ENCODE data around the gene PTH2.

Gene PTH2

GRCh38 chr19:49430678-49431329 lies 7.6 kb upstream of the PTH2 start:
- no peak for DNase-seq (ENCODE audit: low spot score)

- DNase-seq (ENCODE audit: low spot score): no peak
Measured at GRCh38 chr19:49430172-49430677, 7.0 kb upstream of the PTH2 start.

DNA sequence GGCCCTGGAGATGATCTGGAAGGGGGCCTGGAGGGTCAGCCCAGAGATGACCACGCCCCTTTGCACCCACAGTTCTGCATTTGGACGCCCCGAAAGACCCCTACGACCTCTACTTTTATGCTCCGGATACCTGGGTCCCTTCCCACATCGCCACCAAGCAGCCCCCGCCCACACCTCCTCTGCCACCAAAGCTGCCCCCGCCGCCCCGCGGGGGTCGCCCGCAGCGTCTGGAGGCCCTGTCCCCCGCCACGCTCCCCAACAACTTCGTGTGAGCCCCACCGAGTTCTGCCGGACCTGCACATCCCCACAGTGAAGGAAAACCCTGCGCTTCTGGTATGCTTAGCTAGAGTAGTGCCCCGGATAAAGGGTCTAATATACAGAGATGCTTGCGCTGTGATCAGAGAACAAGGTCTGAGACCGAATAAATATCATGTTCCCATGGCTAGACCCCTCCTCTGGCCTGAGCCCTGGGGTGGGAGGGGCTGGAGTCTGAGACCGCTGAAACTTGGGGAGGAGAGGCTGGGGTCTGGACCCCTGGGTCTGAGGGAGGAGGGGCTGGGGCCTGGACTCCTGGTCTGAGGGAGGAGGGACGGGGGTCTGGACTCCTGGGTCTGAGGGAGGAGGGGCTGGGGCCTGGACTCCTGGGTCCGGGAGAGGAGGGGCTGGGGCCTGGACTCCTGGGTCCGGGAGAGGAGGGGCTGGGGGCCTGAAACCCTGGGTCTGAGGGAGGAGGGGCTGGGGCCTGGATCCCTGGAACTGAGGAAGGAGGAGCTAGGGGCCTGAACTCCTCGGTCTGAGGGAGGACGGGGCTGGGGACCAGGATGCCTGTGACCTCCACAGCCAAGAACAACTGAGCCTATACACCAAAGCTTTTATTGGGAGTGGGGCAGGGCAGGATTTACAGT lies 5.6 kb upstream of the PTH2 start:
- DNase-seq (ENCODE audit: low spot score): no peak

DNA sequence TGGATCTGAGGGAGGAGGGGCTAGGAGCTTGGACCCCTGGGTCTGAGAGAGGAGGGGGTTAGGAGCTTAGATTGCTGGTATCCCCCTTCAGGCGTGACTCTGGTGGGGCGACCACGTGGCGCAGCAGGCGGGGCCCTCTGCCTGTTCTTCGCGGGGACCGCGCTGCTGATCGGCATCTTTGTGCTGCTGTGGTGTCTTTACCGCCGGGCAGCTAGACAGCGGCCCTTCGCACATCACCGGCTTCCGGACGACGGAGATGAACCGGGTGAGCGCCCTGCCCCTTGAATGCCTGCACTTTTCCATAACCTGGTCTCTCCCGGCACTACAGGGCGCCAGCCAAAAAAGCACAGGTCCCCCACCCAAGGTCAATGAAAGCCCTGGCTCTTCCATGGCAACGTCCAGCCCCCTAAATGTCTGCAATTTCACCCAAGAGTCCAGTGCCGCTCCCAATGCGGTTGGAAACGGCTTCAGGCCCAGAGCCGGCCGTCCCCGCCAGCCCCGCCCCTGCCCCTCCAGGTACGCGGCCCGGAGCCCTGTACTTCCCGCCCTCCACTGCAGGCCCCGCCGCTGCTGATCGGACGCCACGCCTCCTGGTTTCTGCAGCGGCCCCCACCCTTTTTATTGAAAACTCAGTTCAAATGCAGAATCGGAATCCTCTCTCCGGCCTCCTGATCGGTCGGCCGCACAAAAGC lies 4.8 kb upstream of the PTH2 start:
- DNase-seq (ENCODE audit: low spot score): peak; percentile 71

DNA sequence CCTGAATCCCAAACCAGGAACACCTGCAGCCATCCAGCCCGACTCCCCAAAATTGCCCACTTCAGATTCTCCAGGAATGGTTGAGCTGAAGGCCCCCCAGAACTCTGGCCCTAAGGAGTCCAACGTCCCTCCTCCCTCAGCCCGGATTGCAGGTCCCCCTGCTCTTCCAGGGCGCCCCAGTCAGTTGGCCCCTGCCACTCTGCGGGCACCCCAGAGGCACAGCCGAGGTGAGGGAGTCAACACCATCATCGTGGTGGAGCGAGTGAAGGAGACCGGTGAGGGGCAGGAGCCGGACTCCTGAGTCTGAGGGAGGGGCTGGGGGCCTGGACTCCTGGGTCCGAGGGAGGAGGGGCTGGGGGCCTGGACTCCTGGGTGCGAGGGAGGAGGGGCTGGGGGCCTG lies 4.1 kb upstream of the PTH2 start:
- no peak for DNase-seq (ENCODE audit: low spot score)

DNA sequence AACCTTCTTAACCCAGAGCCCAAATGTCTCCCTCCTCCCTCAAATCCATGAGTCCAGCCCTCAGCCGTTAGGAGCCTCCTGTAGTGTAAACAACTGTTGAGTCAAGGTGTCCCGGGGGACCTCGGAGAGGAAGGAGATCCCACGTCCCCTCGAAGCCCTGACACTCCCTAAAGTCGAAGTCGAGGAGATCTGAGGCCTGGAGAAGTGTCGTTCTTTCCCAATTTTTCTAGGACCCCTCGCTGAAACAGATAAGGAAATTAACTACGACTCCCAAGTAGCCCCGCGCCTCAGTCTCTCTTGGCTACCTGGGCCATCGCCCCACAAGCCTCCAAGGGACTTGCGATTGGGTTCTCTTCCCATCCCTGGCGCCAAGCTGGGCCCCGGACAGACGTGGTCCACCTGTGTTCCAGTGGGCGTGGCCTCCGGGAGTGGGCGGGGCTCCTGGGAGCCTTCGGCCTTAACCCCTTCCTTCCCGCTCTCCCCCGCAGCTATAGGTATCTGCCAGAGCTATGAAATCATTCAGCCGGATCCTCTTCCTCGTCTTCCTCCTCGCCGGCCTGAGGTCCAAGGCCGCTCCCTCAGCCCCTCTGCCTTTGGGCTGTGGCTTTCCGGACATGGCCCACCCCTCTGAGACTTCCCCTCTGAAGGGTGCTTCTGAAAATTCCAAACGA lies 2.8 kb upstream of the PTH2 start:
- peak; percentile 73 for DNase-seq (ENCODE audit: low spot score)

- no peak for DNase-seq (ENCODE audit: low spot score)
Measured at GRCh38 chr19:49425178-49425577, 1.9 kb upstream of the PTH2 start, which contains the start of gene GFY. GFY (plus strand) TSS chr19:49425388; CDS start chr19:49426431, 1,043 bp downstream.

GRCh38 chr19:49423985-49424303 lies 703 bp upstream of the PTH2 start:
- DNase-seq (ENCODE audit: low spot score): no peak

GRCh38 chr19:49422407-49423070 lies 702 bp downstream of the PTH2 start:
- peak; percentile 55 for DNase-seq (ENCODE audit: low spot score)

- no peak for DNase-seq (ENCODE audit: low spot score)
Measured at GRCh38 chr19:49421878-49422202, 1.4 kb downstream of the PTH2 start.

DNA sequence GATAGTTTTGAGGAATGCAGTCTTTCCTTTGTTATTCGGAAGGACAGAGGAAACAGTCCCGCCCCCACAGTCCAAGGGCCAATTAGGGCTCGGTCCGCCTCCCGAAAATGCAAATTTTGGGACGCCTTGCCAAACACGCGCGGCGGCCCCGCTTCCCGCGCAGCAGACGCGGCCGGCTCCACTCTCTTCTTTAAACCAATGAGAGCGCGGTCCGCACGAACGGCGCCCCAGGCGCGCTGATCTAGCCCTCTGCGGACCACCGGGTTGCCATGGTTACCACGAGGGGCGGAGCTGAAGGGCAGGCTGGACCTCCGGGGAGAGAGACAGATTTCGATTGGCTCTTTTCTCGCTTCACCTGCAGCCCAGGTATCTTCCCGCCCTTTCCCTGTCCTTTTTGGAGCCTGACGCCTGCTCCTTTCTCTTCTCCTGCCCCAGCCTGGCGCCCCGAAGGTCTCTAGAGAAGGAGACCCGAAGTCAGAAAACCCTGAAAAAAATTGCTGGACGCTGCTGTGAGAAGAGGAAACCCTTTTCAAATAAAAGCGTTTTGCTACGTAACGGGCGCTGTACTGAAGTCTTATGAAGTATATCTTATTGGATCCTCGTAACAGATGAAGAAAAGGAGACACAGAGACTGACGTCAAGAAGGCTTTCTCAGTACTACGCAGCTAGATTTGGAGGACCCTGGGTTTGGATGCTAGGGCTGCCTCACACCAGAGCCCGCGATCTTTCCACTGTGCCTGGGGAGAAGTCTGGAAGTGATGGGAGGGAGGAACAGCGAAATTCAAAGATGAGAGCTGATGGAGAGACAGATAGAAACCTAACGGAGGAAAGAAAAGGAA lies 2.0 kb downstream of the PTH2 start:
- peak; percentile 94 for DNase-seq (ENCODE audit: low spot score)

GRCh38 chr19:49420227-49420626 lies 3.0 kb downstream of the PTH2 start:
- DNase-seq (ENCODE audit: low spot score): no peak

- no peak for DNase-seq (ENCODE audit: low spot score)
Measured at GRCh38 chr19:49419173-49419572, 4.1 kb downstream of the PTH2 start.

- DNase-seq (ENCODE audit: low spot score): no peak
Measured at GRCh38 chr19:49418511-49418910, 4.7 kb downstream of the PTH2 start.

DNA sequence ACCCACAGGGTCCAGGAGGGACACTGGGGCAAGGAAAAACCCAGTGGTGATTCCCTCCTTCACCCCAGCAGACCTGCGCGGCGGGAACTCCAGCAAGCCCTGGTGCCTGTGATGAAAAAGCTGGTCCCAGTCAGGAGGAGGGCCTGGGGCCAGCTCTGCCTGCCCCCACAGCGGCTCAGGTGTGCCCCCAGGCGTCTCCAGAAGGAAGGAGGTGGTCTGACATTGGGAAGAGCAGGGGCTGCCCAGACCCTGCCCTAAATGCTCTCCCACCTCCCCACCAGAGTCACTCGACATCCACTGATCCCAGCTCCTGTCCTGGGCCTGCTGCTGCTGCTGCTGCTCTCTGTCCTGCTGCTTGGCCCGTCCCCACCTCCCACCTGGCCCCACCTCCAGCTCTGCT lies 6.2 kb downstream of the PTH2 start:
- no peak for DNase-seq (ENCODE audit: low spot score)

DNA sequence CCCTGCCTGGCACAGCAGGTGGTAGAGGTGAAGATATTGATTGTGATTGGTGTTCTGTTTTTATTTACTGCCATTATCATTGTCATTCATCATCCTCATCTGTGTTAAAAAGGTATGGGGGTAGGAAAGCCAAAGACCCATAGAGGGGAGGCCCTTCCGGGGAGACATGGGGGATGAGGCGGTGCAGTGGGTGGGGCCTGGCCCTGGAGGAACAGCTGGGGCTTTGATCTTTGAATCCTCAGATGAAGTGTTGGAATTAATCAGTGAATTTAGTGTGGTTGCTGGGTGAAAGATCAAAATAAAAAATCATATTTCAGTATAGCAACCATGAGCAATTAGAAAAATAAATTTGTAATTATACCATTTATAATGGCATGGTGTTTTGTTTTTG lies 7.4 kb downstream of the PTH2 start:
- no peak for DNase-seq (ENCODE audit: low spot score)

GRCh38 chr19:49415102-49415809 lies 8.0 kb downstream of the PTH2 start:
- DNase-seq (ENCODE audit: low spot score): no peak

DNA sequence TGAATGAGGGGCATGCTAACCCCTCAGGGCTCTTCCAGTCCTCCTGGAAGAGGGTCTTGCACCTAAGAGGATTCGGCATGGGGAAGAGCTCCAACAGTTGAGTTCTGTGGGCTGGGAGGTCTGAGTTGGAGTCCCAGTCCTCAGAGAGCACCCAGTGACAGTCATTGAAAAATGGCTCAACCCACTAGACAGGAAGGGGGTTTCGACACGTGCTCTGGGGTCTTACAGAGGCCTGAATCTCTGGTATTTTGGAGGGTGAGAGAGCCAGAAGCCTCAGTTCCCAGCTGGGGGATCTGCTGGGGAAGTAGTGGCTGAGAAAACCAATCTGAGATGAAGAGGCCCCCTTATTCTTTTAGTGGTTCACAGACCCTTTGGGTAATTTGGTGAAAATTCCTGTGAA lies 9.0 kb downstream of the PTH2 start:
- DNase-seq (ENCODE audit: low spot score): no peak

- DNase-seq (ENCODE audit: low spot score): no peak
Measured at GRCh38 chr19:49413348-49413747, 9.9 kb downstream of the PTH2 start.

- no peak for DNase-seq (ENCODE audit: low spot score)
Measured at GRCh38 chr19:49411681-49412326, 11.4 kb downstream of the PTH2 start.
